ENCODE results near the gene TXNDC5.
"Not testable (repeated sequence)": the region's sequence is repeated elsewhere in the genome, so short reads cannot be mapped to it uniquely, and the experiment has no call there.

TXNDC5 gene

DNA sequence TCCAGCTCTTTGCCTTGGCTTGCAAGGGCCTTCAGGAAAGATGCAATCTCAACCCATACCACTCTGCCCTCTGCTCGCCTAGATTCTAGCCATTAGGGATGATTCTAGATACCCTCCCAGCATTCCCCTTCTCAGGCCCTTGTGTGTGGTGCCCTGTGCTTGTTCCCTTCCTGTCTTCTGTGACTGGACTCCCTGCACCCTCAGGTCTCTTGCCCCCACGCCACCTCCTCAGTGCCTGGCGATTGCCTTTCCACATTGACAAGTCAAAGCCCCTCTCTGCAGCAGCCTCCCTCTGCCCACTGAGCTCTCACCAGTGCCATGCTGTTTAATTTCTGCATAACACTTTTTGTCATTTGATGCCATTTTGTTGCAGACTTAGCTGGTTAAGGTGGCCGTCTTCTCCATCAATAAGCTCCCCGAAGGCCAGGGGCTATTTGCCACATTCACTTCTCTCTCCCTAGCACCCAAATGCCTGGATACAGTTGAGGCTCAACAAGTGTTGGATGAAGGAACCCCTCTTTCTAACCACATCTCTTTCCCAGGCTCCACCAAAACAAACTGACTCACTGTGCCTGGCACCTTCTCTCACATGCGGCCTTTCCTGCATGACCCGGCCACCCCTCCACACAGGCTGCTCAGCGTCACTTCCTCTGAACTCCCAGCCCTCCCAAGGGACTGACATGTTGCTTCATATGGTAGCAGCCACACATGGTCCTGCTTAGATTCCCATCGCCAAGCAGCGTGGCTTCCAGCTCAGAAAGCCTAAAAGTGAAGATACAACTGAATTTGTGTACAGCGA lies 4.6 kb upstream of the TXNDC5 start:
- DNase-seq (ENCODE audit: low read depth in 2 of 2): no peak

DNA sequence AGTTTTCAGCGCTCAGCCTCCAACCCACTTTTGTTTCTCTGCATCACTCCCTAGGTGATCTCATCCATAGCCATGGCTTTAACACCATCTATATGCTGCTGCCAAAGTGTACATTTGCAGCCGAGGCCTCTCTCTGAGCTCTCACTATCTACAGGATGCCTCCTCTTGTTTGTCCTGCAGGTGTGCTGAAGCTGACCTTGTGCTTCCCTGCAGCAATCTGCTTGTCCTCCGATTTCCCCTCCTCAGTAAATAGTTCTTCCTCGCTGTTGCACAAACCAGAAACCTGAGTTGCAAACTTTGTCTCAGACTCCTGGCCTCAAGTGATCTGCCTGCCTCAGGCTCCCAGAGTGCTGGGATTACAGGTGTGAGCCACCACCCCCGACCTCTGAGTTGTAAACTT lies 3.7 kb upstream of the TXNDC5 start:
- no peak for DNase-seq (ENCODE audit: low read depth in 2 of 2)

DNA sequence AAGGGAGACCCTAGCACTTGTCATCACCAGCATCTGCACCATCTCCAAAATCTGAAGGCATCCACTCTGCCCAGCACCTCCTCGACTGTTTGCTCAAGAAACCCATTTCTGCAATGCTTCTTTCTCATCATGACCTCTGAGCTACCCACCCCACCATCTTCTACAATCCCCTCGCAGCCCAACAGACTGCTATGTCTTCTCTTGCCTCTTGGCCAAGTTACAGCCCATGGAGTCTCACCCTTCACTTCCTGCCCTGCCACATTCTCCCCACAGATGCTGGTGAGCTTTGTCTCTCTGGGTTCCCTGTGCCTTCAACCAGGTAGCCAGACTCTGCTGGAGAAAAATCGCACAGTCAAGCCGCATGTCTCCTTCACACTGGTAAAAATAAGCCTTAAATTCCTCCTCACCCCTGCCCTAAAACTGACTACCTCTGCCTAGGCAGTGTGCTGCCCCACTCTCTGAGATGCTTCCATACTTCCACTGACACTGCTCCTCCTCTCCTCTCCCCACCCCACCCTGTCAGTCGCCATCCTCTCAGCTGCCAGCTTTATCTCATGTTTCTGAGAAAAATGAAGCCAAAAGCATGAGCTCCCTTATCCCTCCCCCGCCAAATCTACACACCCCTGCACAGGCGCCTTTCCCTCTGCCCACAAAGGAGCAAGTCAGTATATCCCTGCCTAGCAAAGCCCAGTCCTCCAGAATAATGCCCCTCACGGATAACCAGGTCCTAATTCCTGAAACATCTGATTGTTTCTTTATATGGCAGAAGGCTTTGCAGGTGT lies 2.3 kb upstream of the TXNDC5 start:
- DNase-seq (ENCODE audit: low read depth in 2 of 2): no peak

DNA sequence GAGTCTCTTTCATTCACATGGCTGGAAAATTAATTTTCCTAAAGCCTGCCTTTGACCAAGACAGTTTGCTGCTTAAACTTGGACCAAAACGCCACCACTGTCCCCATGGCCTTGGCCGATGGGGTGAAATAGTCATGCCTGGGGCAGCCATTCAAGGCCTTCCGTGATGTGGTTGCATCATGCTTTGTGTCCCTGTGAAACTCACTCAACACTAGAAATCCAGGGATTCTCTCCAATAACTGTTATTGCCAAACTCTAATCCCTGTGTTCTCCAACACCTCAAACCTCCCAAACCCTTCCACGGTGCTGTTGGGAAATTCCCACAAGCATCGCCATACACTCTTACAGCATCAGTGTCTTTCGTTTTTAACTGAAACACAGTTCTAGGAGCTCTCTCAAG lies 1.4 kb upstream of the TXNDC5 start:
- DNase-seq (ENCODE audit: low read depth in 2 of 2): no peak

DNA sequence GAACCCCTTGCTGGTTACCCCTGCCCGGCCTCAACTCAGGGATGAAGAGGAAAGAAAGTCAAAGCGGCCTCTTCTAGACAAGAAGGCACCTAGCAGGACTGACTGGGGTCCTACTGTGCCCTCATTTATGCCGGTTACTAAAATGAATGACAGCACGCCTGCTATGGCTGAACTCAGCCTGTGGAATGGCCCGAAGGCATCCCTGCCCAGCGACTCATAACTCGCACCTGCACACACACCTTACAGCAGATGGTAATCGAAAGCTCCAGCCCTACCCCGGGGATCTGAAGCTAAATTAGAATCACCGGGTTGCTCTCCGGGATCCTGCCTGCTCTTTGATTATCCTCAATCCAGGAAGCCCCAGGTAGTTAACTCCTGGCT lies 747 bp upstream of the TXNDC5 start:
- DNase-seq (ENCODE audit: low read depth in 2 of 2): no peak

DNA sequence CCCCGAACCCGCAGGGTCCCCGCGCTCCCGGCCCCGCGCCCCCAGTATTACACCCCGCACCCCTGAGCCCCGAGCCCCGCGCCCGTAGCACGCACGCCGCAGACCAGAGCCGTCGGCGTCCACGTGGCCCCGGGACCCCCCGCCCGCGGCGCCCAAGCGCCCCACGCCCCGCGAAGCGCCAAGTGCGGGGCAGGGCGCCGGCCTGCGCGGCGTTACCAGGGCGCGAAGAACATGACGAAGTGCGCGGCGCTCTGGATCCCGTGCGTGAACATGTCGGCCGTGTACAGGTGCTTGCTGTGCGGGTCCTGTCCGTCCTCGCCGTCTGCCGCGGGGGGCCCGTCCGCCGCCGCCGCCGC lies 312 bp downstream of the TXNDC5 start:
- no peak for DNase-seq (ENCODE audit: low read depth in 2 of 2)

DNA sequence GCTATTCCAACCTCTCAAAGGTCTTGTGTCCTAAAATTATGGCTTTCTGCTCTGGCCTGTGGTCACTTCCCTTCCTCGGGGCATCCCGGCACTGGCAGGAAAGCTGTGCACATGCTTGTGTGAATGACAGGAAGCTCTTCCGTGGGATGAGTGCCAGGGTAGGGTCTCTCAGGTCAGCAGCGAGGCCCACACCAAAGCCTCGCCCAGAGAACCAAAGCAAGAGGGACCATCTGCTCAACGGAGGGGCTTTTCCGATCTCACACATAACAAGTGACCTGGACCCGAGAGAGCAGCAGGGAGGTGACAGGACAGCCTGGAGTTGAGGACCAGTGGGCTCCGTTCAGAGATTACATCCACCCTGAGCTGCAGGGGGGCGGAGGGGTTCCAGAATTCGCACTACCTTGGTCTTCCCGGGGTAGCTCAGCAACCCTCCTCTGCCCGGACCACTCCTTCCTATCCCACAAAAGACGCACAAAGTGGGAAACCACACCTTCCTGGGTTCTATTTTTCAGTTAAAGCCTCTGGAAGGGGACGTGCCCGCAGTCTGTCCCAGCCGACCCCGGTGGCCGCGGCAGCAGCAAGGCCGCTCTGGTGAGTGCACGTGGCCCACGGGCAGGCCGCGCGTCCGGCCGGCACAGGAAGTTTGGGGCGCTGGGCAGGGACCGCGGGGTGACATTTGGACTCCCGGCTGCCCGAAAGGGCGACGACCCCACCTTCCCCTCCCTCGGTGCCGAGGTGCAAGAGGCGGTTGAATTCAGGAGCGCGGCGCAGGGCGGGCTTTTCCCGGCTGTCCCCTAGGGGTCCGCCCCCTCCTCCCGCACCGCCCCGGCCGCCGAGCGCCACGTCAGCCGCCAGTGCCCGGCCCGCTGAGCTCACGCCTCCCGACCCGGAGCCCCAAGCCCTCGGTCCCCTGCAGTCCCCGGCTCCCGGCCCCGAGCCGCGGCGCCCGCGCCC lies 988 bp downstream of the TXNDC5 start:
- DNase-seq (ENCODE audit: low read depth in 2 of 2): peak in 1 of 2 donors; percentile 34

DNA sequence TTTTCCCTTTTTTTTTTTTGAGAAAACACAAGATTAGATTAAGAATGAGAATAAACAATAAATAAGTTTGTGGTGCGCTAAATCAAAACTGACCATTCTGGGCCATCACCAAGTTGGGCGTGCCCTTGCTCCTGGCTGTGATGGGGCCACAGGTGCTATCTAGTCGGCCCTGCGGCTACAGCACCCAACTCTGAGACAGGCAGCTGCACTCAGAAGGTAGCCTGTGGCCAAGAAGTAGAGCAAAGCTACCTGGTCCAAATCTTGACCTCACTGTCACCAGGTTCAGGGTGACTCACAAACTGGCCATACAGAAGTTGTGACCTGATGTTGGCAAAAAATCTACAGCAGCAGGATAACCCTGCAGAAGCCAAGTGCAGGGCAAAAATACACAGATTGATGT lies 3.4 kb downstream of the TXNDC5 start:
- DNase-seq (ENCODE audit: low read depth in 2 of 2): no peak

DNA sequence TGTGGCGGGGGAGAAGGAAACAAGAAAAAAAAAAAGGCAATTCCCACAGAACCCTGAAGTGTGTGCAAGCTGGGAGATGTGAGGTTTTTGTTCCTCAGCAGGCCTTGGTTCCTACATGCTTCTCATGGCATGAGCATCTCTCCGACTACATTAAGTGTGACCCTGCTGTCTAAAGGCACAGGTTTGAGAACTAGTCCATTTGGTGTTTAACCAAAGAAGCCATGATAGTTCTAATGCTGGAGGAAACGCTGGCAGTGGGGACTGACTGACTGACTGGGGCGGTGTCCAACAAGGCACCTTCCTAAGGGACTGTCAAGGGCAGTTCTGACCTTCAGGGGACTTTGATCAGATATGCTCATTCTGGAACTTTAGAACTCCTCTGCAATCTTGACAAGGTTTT lies 3.8 kb downstream of the TXNDC5 start:
- DNase-seq (ENCODE audit: low read depth in 2 of 2): no peak

DNA sequence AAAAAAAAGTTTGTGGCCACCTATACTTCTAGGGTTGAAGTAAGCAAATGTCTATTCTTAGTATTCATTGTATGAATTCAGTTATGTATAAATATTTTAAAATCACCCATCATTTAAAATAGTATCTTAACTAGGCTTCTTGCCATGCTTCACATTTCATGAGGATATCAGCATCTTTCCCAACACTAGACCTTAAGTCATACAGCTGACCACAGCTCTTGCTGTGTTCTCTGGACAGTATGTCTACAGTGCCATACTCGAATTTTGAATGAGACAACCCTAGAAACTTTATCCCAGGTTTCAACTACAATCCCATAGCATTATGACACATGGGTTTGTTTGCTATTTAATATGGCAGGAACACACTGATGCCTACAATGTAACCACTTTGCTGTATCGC lies 5.2 kb downstream of the TXNDC5 start:
- DNase-seq (ENCODE audit: low read depth in 2 of 2): no peak

DNA sequence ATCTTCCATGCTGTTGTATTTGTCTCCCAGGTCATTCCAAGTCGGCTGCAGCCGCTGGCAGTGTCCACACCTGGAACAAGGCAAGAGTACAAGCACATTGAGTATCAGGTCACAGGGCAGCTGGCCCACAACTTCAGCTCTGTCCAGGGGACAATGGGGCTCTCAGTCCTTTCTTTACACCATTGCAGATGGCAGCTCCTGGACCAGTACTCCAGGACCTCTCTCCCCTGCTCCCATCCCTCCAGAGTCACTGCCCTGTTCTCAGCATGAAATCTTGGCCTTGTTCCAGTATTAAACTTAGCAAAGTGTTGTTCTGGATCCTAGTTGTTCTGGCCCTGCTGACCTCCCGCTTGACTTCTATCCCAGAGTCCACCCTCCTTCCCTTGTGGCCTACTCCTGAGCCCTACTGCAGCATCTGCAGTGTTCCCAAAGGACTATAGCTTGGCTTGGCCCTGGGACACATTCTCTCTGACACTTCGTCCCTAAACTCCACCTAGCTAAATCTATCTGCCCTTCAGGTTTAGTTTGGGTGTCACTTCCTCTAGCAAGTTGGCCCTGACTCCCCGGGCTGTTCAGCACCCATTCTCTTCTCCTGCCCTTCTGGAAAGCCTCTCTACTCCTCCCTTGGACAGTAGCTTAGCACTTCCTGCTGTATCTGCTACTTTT lies 5.8 kb downstream of the TXNDC5 start:
- no peak for DNase-seq (ENCODE audit: low read depth in 2 of 2)

DNA sequence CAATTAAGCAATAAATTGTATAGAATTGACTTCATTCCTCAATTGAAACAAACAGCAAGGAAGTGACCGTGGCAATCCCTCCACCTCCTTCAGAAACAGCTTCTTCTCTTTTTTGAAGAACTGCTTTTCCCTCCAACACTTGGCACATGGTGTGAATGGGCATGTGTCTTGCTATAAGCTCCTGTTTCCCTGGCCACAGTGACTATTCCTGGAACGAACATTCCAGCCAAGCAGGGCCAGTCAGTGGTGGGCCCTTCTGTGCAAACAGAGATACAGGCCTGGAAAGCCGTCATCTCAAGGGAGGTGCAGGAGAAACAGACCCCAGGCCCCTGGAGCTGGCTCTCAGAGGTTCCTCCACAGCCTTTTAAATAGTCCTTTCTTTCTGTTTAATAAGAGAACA lies 6.9 kb downstream of the TXNDC5 start:
- DNase-seq (ENCODE audit: low read depth in 2 of 2): no peak

DNA sequence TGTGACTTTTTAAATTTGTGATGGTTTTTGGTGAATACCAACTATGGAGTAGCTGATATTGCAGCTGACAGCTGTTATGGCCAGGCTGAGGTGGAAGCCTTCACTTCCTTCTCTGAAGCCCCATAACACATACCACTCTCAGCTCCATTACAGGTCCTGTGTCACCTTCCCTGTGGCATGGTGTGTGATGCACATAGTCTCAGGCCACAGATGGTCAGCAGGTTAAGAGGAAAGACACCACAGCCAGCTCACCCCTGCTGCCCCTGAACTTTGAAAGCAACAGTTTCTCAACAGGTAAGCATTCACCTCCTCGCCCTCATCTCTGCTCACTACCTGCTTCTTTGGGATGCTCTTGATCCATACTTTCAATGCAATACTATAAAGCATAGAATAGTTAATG lies 7.7 kb downstream of the TXNDC5 start:
- DNase-seq (ENCODE audit: low read depth in 2 of 2): no peak

DNA sequence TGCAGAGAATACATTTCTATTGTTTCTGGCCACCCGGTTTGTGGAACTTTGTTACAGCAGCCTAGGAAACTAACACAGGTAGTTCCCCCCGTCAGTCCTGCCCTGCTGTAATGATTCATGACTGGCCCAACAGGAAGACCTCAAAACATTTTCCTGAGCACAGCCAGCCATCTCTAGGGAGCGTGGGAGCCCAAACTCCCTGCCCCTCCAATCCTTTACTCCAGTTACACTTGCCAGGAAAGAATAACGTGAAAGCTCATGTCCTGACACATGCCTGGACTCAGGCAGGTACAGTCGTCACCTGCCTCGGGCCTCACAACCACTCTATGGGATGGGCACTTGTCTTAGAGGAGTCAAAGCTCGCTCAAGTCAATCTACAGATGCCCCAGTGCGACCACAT lies 8.4 kb downstream of the TXNDC5 start:
- no peak for DNase-seq (ENCODE audit: low read depth in 2 of 2)

DNA sequence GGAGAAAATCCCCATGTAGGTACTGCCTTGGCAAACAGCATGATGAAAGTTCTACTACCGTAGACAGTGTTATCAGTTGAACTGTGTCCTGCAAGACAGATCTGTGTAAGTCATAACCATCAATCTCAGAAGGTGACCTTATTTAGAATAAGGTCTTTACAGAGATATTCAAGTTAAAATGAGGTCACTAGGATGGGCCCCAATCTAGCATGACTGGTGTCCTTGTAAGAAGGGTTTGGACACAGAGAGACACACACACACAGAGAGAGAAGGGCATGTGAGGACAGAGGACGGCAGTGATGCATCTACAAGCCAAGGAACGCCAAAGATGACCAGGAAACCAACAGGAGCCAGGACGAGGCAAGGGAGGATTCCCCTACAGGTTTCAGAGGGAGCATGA lies 8.8 kb downstream of the TXNDC5 start:
- no peak for DNase-seq (ENCODE audit: low read depth in 2 of 2)

DNA sequence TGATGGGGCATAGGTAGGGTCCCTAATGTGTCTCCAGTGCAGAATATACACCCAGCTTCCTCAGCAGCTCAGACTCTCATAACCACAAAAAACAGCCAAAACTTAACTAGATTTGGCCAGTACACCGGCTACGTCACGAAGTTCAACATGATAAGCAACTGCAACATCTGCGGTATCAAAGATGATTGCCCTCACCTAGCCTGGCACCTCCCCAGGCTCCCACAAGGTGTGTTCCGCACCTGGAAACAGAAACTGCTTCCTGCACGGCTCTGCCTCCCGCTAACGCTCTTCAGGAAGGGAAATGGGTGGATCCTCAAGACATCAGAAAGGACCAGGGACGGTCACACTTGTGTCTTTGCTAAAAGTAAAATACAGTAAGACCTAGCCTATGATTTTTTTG lies 9.5 kb downstream of the TXNDC5 start:
- DNase-seq (ENCODE audit: low read depth in 2 of 2): no peak

DNA sequence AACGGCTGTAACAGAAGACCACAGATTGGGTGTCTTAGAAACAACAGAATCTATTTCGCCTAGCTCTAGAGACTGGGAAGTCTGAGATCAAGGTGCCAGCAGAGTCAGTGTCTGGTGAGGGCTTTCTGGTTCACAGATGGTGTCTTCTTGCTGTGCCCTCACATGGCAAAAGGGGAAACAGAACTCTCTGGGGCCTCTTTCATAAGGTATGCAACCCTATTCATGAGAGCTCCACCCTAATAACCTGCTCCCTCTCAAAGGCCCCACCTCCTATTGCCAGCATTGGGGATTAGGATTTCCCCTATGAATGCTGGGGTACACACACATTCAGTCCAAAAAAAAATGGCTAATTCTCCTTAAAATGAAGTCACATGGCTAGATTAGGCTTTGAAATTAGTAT lies 10.0 kb downstream of the TXNDC5 start:
- DNase-seq (ENCODE audit: low read depth in 2 of 2): no peak

DNA sequence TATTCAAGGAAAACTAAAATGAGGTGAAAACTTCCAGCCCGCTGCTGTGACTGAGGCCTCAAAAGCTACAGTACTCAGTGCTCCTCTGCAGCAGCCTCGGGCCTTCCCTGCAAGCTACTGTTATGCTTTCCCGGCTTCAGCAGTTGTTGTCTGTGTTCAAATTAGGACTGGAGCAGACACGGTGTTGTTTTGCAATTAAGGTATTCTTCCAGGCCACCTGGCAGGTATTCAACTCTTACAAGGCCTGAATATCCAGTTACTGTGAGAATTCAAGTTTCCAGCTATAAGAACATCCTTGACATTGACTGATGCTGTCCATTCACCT lies 10.7 kb downstream of the TXNDC5 start:
- DNase-seq (ENCODE audit: low read depth in 2 of 2): no peak

DNA sequence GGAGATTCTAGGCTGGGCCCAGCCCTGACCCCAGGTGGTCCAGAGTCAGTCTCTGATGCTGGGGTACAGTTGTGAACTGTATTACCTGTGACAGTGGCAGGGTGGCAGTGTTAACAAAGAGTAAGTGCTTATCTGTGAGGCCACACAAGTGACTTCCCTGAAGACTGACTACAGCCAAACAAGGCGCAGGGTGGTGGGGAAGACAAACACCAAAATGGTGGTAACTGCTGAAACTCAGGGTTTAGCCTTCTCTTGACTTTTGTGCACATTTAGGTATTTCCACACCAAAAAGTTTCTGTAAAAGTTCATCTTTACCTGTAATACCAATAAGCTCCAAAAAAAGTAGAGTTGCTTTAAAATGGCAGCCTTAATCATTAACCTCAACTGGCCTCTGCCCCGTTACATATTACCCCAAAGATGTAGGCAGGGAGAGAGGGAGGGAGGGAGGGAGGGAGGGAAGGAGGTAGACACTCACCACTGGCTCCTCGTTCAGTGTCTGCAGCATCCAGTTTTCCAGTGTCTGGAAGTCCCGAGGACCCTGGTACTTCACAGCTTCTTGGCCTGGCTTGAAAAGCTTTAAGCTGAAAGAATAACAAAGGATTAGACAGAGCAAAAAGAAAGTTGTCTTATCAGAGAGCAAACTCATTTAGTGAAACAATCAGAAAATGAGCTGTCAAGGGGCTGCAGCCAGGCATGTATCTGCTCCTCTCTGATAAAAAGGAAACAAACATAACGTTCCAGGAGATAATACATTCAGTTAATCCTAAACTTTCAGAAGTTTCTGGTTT lies 11.3 kb downstream of the TXNDC5 start:
- no peak for DNase-seq (ENCODE audit: low read depth in 2 of 2)

DNA sequence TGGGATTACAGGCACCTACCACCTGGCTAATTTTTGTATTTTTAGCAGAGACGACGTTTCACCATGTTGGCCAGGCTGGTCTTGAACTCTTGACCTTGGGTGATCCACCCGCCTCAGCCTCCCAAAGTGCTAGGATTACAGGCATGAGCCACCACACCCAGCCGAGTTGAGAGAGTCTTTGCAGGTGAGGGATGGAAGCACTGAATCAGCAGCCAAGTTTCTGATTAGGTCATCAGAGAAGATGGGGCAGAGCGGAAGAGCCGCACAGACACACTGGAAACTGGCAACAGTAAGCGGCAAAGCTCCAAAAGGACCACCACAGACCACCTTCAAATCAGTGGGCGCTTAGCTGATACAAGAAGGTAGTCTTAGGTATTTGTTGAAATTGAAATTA lies 12.4 kb downstream of the TXNDC5 start:
- DNase-seq (ENCODE audit: low read depth in 2 of 2): not testable (repeated sequence)

Measured in stimulated activated CD8-positive, alpha-beta memory T cell treated with anti-CD3 and anti-CD28 coated beads, Interleukin-7, amount 100 ng/mL, for 4 hours (primary cell).